Skeletal muscle cell (primary cell): Measurements from ENCODE around the gene TPM3.
"Not testable (repeated sequence)": the region's sequence is repeated elsewhere in the genome, so short reads cannot be mapped to it uniquely, and the experiment has no call there.

ENCODE experiments used
- DNase-seq: peaks from one replicate; pipeline ENCODE4 v3.0.0-alpha.2; 2010; ENCODE audit warnings: low read depth
- H3K4me3 ChIP-seq: 2 replicates; pipeline ENCODE4 v1.5.1; 2011; ENCODE audit warnings: low read depth, mild to moderate bottlenecking, control low read depth, low read length, moderate library complexity

TPM3 gene

GRCh38 chr1:154176337-154176736, 15.6 kb downstream of the TPM3 start:
- peak; percentile 51 for DNase-seq

DNA sequence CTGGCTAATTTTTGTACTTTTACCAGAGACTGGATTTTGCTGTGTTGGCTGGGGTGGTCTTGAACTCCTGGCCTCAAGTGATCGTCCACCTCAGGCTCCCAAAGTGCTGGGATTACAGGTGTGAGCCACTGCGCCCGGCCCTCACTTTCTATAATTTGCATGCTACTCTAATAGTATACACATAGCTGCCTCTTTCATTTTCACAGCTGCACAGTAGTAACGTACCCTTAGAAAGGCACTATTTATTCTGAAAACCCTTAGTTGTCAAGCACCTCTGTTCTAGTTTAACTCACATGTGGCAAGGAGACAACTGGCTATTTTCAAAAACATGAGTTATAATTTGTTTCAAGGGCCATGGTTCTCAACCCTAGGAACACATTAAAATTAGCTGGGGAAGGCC, 17.2 kb downstream of the TPM3 start:
- H3K4me3 ChIP-seq, result no peak overlapping the region
- DNase-seq, result no peak

More at GRCh38 chr1:154176337-154176736, 15.6 kb downstream of the TPM3 start:
- no peak overlapping the region for H3K4me3 ChIP-seq

GRCh38 chr1:154171880-154172279, 20.0 kb downstream of the TPM3 start:
- DNase-seq, result no peak
- H3K4me3 ChIP-seq, result no peak overlapping the region

- DNase-seq, result no peak
- H3K4me3 ChIP-seq, result no peak overlapping the region
Observed at GRCh38 chr1:154171223-154171583, 20.7 kb downstream of the TPM3 start.

GRCh38 chr1:154170547-154171222, 21.2 kb downstream of the TPM3 start:
- DNase-seq, result no peak
- no peak overlapping the region for H3K4me3 ChIP-seq

DNA sequence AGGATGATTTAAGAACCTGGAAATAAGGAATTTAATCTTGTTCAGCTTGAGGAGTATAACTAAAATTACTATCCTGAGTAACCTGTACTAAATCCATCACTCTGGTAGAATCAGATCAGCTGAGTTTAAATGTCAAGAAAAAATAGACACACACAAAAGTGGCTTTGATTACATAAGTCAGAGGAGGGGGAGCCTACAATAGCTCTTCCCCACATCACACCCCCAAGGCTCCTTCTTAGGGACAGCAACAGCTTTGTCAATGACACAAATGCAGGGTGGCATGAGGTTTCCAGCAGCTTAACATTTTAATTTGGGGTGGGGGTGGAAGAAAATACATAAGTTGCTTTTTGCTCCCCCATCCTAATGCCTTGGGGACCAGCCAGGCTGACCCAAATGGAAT, 24.4 kb downstream of the TPM3 start:
- H3K4me3 ChIP-seq, result no peak overlapping the region

GRCh38 chr1:154166207-154166606, 25.7 kb downstream of the TPM3 start:
- no peak for DNase-seq
- H3K4me3 ChIP-seq, result no peak overlapping the region

More for the DNA sequence above, 24.4 kb downstream of the TPM3 start:
- DNase-seq, result no peak

DNA sequence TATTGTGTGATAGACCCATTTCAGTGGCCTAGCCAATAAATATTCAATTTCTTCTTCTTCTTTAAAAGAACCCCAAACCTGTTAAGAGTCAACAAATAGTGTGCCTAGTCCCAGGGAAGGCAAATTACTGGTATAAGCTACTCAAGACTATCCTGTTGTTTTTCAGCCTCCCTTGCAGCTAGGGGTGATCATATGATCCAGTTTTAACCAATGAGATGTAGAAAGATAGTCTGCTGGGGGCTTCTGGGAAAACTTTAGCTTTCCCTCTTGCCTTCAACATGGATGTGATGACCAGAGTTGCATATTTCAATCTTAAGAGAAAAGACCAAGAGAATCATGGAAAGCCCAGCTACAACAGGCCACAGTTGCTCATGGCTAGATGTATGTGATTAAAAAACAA, 32.3 kb downstream of the TPM3 start:
- DNase-seq, result no peak
- H3K4me3 ChIP-seq, result no peak overlapping the region

GRCh38 chr1:154158307-154159125, 33.4 kb downstream of the TPM3 start:
- H3K4me3 ChIP-seq, result no peak overlapping the region
- DNase-seq, result no peak

DNA sequence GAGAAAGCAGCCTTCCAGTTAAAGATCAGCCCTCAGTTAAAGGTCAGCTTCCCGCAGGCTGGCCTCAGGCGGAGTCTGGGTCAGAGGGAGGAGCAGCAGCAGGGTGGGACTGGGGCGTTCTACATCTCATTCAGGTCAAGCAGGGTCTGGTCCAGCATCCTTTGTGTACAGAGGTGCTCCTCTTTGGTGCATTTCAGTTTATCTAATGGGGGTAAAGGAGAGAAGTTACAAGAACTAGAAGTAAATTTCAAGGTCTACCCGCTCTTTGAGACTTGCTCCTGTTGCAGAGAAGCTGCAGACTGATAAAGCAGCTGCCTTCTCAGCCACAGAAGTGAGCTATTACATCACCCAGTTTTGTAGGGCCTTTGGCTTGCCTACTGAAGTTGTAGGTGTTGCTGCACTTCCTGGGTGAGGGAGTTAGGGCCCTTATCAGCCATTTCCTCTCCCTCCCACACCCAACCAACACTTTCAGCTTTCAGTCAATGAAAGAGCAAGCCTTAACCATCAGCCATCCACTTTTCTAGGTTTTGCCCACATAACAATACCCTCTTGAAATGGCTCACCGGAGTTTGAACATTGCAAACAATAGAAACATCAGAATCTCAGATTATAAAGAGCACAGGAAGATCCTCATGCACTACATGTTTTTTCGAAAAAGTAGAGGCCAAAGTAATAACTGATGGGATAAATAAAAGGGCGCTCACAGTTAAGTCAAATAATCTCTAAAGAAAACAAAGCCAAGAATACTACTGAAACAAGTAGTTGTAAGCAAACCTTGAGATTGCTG, 34.2 kb downstream of the TPM3 start:
- H3K4me3 ChIP-seq, result no peak overlapping the region
- no peak for DNase-seq

- H3K4me3 ChIP-seq, result no peak overlapping the region
- DNase-seq, result no peak
Observed at GRCh38 chr1:154155251-154155650, 36.6 kb downstream of the TPM3 start.

DNA sequence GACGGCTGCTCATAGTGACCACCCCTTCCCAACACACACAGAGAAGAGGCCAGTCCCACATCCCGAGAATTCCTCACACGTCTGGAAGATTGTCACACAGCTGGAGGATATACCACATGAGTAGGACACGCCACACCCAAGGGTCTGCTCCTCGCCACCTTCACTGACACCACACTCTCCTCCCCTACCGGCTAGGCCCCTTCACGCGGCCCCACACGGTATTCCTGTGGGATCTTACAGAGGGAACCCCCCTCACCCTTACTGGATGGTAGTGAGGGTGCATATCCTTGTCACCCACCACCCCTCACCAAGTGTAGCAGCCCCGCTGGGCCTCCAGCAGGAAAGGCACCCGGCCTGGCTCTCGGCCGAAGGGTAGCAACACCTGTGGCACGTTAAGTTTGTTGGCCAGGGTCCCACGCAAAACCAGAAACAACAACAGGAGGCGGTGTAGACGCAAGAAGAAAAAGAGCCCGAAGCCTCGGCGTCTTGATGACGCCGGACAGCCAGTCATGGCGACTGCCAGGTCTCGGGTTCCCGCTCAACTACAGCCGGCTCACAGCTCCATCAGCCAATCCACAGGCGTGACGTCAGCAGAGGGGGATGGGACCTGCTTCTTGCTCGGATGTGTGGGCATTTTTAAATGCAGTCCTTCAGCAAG, 37.2 kb downstream of the TPM3 start, which contains the start of gene NUP210L:
NUP210L (minus strand) TSS at position 540 of the 658 bp plus-strand sequence.
- H3K4me3 ChIP-seq, result no peak within 1 kb of the TSS
- no peak for DNase-seq

DNA sequence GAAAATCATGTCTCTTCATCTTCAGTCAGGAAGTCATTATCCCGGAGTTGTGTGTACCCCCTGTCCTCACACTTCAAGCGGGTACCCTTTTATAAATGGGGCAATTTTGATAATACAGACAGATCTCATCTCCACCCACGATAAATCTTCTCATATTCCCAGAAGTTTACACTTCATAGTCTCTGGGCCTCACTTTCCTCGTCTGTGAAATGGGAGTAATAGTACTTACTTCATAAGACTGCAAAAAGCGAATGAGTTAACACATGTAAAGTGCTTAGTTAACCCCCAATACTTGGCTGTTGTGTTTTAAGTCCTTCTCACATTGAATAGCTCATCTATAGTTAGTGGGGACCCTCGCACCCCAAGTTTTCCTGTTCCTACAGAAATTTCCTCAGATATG, 37.8 kb downstream of the TPM3 start:
- DNase-seq, result no peak
- H3K4me3 ChIP-seq, result no peak overlapping the region

GRCh38 chr1:154151311-154151710, 40.6 kb downstream of the TPM3 start:
- peak; percentile 30 for DNase-seq
- H3K4me3 ChIP-seq, result no peak overlapping the region

DNA sequence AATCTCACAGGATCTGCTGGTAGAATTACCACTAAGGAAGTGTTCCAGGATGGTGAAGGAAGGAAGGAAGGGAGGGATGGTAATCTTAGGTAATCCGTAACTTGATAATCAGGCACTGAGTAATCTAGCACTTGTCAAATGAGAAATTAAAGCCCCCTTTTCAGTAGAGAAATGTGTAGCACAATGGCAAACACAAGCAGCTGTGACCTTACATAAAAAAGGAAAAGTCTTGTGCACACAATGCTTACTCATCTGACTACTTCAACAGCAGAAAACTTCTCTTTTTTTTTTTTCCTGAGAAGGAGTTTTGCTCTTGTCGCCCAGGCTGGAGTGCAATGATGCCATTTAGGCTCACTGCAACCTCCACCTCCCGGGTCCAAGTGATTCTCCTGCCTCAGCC, 43.1 kb downstream of the TPM3 start:
- DNase-seq, result no peak
- H3K4me3 ChIP-seq, result no peak overlapping the region

DNA sequence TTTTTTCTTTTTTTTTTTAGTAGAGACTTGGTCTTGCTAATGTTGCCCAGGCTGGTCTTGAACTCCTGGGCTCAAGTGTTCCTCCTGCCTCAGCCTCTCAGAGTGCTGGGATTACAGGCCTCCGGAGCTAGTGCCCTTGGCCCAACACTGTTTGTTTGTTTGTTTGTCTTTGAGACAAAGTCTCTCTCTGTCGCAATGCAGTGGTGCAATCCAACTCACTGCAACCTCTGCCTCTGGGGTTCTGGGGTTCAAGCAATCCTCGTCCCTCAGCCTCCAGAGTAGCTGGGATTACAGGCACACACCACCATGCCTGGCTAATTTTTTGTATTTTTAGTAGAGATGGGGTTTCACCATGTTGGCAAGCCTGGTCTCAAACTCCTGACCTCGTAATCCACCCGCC, 44.4 kb downstream of the TPM3 start:
- not testable (repeated sequence) for DNase-seq, H3K4me3 ChIP-seq

DNA sequence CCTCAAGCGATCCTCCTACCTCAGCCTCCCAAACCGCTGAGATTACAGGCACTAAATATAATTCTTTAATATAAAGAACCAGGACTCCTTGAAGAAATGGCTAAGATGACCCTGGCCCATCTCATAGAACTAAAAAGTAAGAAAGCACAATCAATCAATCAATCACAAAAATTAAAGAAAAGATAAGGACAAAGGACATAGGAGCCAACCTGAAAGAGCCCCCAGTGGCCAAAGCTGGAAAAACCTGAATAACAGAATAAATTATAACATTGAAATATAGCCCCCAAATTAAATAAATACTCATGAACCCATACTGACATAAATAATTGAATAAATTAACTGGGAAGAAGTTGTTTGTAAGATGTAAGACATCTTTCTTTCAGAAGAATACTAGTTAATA, 45.9 kb downstream of the TPM3 start:
- H3K4me3 ChIP-seq, result no peak overlapping the region
- no peak for DNase-seq

GRCh38 chr1:154142358-154142757, 49.5 kb downstream of the TPM3 start:
- H3K4me3 ChIP-seq, result no peak overlapping the region
- no peak for DNase-seq

- DNase-seq, result no peak
- no peak overlapping the region for H3K4me3 ChIP-seq
Observed at GRCh38 chr1:154141240-154141639, 50.7 kb downstream of the TPM3 start.

DNA sequence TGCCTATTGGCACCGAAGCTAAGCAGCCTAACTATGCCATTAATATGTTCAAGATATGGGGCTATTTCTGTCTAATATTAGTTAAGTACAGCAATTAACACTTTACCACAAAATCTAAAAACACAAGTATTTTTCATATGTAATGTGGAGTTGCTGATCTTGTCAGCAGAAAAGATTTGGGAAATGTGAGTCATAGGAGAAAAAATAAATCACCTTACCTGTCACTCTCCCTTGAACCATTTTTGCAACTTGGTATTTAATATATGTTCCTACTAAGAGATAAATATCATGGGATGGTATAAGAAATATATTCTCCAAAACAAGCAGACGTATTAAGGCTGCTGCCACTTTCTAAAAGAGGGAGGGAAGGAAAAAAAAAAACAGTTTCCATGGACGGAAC, 54.0 kb downstream of the TPM3 start:
- no peak overlapping the region for H3K4me3 ChIP-seq
- DNase-seq, result no peak
